ENCODE measurements around the gene EIF4B. TPM values are rescaled to one million over a fixed set of nuclear protein-coding genes. Genes with fewer than 3 reads are reported as not detected.

The EIF4B gene
- total and polyA plus RNA-seq, 2 of the 13 experiments (the other 11 are each of a cell fraction or from before 2014, with no cell fraction given), result 416 to 548 TPM

GRCh38 chr12:53048033-53048779 lies 42.0 kb downstream of the EIF4B start (continued):
- TF ChIP-seq FOSL2 (CRISPR knock-in tag; IDR thresholded peaks at IDR 0.05) (peak; percentile 18; the same call in 1 of the 2 replicates), ZFP41 (CRISPR knock-in tag; IDR thresholded peaks at IDR 0.05; ENCODE audit: borderline replicate concordance) (no peak), CBX1 (IDR thresholded peaks at IDR 0.05; ENCODE audit: low read depth) (no peak), ZNF205 (CRISPR knock-in tag; IDR thresholded peaks at IDR 0.05) (0 out of 2 replicates have a peak, but pooled peaks have one; percentile 30), ZNF264 (CRISPR knock-in tag; IDR thresholded peaks at IDR 0.05) (no peak), ZSCAN29 (CRISPR knock-in tag; conservative IDR thresholded peaks at IDR 0.05) (no peak), NFE2L1 (CRISPR knock-in tag; IDR thresholded peaks at IDR 0.05; ENCODE audit: borderline replicate concordance) (no peak), MXI1 (IDR thresholded peaks at IDR 0.05; ENCODE audit: borderline replicate concordance, low read depth, low read length) (peak; percentile 34; the same call in 1 of the 3 replicates), FOXC1 (CRISPR knock-in tag; IDR thresholded peaks at IDR 0.05; ENCODE audit: borderline replicate concordance) (0 out of 2 replicates have a peak, but pooled peaks have one; percentile 9), PHF5A (CRISPR knock-in tag; IDR thresholded peaks at IDR 0.05; ENCODE audit: low read depth, unreplicated experiment) (no peak), BORCS8-MEF2B (CRISPR knock-in tag; IDR thresholded peaks at IDR 0.05) (0 out of 2 replicates have a peak, but pooled peaks have one; percentile 8), STAG1 (CRISPR knock-in tag; IDR thresholded peaks at IDR 0.05) (peak; percentile 42), SALL1 (CRISPR knock-in tag; IDR thresholded peaks at IDR 0.05) (no peak; the same call in 1 of the 2 replicates), SALL2 (CRISPR knock-in tag; IDR thresholded peaks at IDR 0.05) (no peak), ZNF12 (CRISPR knock-in tag; IDR thresholded peaks at IDR 0.05) (no peak), ZMYM4 (CRISPR knock-in tag; IDR thresholded peaks at IDR 0.05) (0 out of 2 replicates have a peak, but pooled peaks have one; percentile 4), ZNF660 (CRISPR knock-in tag; IDR thresholded peaks at IDR 0.05; ENCODE audit: borderline replicate concordance, low read depth) (no peak), TRIM24 (CRISPR knock-in tag; IDR thresholded peaks at IDR 0.05) (no peak), CREBL2 (CRISPR knock-in tag; IDR thresholded peaks at IDR 0.05; ENCODE audit: borderline replicate concordance) (no peak), ZNF687 (CRISPR knock-in tag; IDR thresholded peaks at IDR 0.05) (peak; percentile 77), CCAR2 (optimal IDR thresholded peaks at IDR 0.05; ENCODE audit: low read depth, low read length) (no peak), CENPT (CRISPR knock-in tag; IDR thresholded peaks at IDR 0.05; ENCODE audit: low read depth) (no peak)
- TF ChIP-seq, protein P1, sequence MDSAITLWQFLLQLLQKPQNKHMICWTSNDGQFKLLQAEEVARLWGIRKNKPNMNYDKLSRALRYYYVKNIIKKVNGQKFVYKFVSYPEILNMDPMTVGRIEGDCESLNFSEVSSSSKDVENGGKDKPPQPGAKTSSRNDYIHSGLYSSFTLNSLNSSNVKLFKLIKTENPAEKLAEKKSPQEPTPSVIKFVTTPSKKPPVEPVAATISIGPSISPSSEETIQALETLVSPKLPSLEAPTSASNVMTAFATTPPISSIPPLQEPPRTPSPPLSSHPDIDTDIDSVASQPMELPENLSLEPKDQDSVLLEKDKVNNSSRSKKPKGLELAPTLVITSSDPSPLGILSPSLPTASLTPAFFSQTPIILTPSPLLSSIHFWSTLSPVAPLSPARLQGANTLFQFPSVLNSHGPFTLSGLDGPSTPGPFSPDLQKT (CRISPR knock-in tag; IDR thresholded peaks at IDR 0.05; ENCODE audit: borderline replicate concordance), result no peak
- TF ChIP-seq, protein P2, sequence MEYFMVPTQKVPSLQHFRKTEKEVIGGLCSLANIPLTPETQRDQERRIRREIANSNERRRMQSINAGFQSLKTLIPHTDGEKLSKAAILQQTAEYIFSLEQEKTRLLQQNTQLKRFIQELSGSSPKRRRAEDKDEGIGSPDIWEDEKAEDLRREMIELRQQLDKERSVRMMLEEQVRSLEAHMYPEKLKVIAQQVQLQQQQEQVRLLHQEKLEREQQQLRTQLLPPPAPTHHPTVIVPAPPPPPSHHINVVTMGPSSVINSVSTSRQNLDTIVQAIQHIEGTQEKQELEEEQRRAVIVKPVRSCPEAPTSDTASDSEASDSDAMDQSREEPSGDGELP (IDR thresholded peaks at IDR 0.05; ENCODE audit: borderline replicate concordance, low read depth), result peak; percentile 9; the same call in 1 of the 2 replicates
